Right renal cortex interstitium (tissue), 3 donors: ENCODE data around the gene TRAPPC2B. TPM values are rescaled to one million over a fixed set of nuclear protein-coding genes. Genes with fewer than 3 reads are reported as not detected.
"Not testable (repeated sequence)": the region's sequence is repeated elsewhere in the genome, so short reads cannot be mapped to it uniquely, and the experiment has no call there.

Experiments
- DNase-seq, 3 donors: peaks; one replicate each; pipeline ENCODE4 v3.0.0-alpha.2; 2013; ENCODE audit warnings: low read depth in 3 of 3, low spot score in 2 of 3
- polyA plus RNA-seq, 3 donors: library from polyadenylated mRNA; unstranded; fragments of 120-200 nt; gene quantifications; one replicate each; pipeline ENCODE4 v1.2.1, GENCODE V29; 2013; ENCODE audit not compliant: insufficient read length in 3 of 3

The TRAPPC2B gene
- polyA plus RNA-seq, 3 donors: 15.6 to 19.3 (median 19.3) TPM

DNA sequence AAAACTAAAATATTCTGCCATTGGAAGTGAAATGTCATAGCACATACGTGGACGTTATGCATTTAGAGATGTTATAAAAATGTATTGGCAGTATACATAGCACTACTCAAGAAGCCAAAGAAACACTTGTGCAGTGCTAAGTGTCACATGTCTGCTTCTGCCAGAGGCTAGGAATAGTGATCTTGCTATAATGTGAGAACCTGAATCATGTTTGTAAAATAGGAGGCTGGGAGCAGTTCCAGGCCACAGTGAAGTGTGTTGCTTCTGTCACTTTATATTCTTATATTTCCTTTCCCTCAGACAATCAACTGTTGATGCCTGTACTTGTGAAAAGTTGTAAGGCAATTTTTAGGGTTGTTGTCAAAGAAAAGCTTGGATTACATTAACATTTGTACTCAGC is 3.4 kb downstream of the TRAPPC2B start:
- no peak for DNase-seq

DNA sequence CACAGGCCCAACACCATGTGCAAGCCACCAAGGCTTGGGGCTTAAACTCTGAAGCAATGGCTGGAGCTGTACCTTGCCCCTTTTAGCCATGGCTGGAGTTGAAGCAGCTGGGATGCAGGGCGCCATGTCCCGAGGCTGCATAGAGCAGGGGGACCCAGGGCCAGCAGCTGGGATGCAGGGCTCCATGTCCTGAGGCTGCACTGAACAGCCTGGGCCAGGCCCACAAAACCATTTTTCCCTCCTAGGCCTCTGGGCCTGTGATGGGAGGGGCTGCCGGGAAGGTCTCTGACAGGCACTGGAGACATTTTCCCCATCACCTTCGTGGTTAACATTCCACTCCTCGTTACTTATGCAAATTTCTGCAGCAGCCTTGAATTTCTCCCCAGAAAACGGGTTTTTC is 10.8 kb downstream of the TRAPPC2B start:
- no peak for DNase-seq

DNA sequence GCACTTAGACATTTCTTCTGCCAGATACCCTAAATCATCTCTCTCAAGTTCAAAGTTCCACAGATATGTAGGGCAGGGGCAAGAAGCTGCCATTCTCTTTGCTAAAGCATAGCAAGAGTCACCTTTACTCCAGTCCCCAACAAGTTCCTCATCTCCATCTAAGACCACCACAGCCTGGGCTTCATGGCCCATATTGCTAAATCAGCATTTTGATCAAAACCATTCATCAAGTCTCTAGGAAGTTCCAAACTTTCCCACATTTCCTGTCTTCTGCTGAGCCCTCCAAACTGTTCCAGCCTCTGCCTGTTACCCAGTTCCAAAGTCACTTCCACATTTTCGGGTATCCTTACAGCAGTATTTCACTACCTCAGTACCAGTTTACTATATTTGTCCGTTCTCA is 11.3 kb downstream of the TRAPPC2B start:
- not testable (repeated sequence) for DNase-seq

DNA sequence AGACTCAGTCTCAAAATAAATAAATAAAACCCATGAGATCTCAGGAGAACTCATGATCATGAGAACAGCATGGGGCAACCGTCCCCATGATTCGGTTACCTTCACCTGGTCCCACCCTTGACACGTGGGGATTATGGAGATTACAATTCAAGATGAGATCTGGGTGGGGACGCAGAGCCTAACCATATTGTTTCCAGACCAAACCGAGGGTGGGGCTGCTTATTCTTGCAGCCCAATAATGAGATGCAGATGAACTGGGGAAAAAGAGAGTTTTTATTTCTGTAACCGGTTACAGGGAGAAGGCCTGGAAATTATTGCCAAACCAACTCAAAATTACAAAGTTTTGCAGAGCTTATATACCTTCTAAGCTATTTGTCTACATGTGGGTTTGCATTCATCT is 12.8 kb downstream of the TRAPPC2B start:
- DNase-seq: no peak

DNA sequence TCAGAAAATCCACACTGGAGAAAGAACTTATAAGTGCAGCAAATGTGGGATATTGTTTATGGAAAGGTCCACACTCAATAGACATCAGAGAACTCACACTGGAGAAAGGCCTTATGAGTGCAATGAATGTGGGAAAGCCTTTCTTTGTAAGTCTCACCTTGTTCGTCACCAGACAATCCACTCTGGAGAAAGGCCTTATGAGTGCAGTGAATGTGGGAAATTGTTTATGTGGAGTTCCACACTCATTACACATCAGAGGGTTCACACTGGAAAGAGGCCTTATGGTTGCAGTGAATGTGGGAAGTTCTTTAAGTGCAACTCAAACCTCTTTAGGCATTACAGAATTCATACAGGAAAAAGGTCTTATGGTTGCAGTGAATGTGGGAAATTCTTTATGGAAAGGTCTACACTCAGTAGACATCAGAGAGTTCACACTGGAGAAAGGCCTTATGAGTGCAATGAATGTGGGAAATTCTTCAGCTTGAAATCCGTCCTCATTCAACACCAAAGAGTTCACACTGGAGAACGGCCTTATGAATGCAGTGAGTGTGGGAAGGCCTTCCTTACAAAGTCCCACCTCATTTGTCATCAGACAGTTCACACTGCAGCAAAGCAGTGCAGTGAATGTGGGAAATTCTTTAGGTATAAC is 14.3 kb downstream of the TRAPPC2B start:
- no peak for DNase-seq

DNA sequence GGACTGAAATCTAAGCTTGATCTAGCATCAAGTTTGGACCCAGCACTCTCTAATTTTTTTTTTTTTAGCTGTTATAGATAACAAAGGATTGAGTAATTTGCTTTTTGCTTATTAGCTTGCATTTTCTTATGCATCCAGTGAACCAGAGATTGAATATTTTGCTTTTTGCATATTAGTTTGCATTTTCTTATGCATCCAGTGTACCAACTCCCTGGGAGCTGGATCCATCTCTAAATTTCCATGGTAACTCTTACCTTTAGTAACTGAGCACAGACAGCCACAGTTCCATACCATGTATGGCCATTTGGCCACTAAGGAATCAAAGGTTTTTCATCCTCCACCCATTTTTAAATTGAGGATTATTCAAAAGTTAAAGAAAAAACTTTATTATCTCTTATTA is 17.6 kb downstream of the TRAPPC2B start:
- no peak for DNase-seq

DNA sequence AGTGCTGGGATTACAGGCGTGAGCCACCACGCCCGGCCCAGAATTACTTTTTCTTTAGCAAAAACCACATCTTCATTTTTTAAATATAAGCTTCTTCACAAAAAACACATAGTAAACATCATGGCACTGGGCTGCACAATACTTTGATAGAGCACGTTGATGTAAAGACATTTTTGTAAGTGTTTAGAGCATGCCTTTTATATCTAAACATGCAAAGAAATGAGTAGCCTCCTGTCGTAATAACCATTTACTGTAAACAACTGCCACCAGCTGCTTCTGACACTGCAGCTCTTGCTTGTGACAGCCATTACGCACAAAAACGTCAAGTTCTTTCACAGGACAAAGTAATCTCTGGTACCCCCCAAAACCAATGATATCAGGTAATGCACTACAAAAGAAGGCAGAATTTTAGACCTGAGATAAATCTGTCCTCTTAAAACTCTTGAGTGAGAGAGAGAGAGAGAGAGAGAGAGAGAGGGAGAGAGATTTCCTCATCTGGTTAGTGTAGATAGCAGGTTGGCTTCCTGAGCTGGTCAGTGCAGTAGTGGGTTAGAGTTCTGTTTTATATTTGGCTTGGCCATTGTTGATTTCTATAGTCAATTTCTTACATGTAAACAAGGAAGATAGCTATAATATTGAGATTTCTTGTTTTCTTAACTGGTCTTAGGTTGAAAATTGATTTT is 19.6 kb downstream of the TRAPPC2B start:
- no peak for DNase-seq

DNA sequence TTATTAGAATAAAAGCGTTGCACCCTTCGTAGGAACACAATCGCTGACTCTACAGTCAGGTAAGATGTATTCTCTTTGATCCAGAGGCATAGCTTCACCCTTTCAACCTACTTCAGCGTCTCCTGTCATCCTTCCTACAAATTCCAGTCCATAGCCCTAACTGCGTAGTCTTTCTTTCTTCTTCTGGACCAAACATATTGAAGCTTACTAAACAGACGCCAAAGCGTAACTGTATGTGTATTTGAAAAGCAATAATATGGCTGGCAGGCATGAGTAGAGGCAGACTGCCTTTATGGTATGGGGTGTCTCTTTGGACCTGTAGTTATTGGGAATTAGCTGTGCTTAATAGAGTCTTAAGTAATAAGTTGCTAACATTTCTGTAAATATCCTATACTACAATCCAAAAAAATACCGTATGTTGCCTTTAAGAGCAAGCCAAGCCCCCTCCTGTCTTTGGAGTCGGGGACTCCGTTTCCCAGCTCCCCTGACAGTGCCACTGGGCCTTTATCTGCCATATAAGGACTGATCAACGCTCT is 25.9 kb downstream of the TRAPPC2B start:
- DNase-seq: no peak

DNA sequence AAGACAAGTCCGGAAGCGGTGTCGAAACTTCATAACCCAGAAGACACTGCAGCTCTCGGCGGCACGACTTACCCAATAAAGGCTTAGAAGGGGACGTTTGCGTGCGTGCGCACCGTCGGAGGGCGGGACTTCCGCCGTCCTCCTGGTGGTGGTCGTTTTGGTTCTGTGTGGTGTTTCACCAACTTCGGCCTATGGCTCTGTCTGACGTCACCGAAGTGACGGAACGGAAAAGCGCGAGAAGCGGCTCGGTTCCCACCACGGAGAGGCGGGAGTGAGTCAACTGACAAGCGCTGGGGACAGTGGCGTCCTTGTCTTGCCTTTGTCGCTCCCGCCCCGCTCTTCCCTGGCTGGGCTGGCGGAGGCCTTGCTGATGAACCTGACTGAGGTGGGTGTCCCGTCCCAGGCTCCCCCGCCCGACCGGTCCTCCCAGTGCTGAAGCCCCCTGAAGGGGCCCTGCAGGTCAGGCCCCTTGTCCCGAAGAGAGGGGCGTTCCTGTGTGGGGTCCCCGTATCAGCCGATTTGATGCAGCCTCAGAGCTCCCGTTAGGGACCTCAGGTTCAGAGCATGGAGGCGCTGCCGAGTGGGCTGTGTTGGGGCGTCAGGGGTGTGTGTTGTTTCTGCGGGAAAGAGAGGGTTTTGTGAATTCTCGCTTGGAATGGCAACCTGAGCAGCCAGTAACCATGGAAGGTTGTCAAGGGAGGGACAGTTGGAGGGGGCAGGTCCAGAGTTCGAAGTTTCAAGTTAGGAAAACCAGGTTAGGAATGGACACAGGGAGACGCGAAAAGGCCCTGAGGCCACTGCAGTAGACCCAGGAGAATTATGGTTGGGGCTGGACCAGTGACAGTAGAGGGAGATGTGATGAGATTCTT is 26.6 kb downstream of the TRAPPC2B start, which contains the start of gene ZNF548:
TSS of gene ZNF548 (plus strand) at position 125 of the 869 bp plus-strand sequence. CDS start at position 371, 246 bp downstream.
- DNase-seq: peak; percentile 96 to 97 (median 96)

DNA sequence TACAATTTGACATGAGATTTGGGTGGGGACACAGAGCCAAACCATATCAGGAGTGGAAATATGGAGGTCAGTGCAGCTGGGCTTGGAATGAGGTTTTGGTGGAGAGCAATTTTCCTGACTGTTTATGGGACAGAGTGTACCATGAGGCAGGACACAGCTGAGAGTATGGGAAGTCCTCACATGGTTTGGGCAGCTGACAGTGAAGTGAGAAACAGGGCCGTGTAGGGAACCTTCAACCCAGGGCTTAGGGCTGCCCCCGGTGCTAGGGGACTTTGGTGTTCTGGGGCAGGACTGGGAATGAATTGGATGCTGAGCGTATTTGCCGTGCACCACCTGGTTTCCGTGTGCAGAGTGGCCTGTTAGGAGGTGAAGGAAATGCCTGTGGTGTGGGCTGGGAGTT is 32.4 kb downstream of the TRAPPC2B start:
- no peak for DNase-seq

DNA sequence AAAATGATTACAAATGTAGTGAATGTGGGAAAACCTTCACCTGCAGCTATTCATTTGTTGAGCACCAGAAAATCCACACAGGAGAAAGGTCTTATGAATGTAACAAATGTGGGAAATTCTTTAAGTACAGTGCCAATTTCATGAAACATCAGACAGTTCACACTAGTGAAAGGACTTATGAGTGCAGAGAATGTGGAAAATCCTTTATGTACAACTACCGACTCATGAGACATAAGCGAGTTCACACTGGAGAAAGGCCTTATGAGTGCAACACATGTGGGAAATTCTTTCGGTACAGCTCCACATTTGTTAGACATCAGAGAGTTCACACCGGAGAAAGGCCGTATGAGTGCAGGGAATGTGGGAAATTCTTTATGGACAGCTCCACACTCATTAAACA is 35.5 kb downstream of the TRAPPC2B start:
- DNase-seq: no peak

DNA sequence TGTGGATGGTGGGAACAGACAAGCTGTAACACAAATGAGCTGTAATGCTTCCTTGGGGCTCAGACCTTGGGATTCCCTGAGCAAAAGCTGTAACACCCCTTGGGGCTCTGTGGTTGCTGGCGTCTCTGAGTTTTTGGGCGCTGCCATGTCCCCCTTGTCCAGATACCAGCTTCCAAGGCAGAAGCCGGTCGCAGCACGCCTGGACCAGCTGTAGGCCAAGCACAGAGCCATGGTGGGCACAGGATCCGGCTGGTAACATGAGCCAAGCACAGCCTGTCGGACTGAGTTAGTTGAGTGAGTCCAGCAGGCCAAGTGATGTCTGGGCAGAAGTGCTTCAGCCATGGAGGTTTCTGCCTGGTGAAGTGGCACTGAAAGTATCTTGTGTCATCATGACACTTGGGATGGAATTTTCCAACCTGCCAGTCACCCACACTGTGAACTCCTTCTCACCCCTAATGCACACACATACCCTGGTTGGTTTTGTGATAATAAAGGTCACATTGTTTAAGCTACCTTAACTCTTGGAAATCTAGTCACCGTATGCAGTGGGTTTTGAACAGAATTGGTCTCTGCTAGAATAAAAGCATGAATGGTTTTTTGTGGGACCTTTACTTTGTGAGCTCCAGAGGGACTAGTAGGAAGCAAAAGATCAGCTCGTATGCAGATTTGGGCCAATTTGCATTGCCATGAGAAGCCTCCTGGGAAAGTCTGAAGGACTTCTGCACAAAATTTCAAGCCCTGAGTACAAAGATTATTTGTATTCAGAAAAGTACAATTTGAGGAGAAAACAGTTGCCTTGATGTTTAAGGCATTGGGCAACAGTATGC is 40.6 kb downstream of the TRAPPC2B start:
- DNase-seq: no peak

DNA sequence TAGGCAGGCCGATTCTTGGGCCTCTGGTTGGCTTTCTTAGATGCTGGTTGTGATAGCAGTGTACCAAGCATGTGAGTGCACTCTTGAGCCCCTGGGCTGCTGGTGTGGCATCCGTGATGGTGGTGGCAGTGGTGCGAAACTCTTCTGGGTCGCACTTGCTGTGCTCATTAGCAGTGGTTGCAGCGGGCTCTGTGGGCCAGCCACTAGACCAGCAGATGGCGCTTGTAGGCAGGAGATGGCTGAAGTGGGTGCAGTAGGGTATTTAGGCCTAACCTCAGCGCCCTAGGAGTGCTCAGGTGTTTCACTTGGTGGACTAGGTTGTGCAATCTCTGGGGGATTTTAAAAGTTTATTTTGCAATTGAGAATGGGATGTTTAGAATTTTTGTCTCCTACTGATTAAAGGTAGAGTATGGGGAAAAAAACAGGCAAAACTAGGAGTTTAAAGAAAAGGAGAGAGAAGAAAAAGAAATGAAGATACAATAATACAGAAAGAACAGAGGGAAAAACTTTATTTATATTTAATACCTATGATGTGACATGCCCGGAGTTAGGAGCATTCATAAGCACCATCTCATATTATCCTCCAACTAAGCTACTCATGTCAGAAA is 43.3 kb downstream of the TRAPPC2B start:
- DNase-seq: peak in 1 of 3 donors; percentile 29

DNA sequence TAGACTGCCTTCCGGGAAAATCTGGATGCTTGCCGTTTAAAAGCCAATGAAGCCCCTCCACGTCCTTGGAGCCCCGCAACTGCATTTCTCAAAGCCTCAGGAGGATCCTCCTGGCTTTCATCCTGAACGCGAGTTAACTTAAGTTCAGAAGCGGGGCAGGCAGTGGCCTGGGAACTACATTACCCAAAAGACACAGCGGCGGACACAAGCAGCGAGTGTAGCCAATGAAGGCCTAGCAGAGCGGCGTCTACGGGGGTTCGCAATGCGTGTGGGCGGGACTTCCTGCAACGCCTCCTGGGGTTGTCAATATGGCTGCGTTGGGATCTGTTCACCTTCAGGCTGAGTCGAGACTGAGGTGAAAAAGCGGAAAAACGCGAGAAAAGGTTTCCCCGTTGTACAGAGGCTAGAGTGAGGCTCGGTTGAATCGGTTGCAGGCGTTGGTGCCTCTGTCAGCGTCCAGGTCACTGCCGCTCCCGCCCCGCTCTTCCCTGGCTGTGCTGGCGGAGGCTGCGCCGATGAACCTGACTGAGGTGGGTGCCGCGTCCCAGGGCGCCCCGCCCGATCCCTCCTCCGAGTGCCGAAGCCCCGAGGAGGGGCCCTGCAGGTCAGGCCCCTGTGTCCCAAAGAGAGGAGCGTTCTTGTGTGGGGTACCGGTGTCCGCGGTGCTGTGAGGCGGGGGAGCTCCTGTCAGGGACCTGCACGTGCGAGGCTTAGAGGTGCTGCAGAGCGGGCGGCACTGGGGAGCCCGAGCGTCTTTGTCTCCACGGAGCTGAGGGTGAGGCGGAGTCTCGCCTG is 47.7 kb downstream of the TRAPPC2B start, which contains the start of gene ZNF17:
TSS of gene ZNF17 (plus strand) at position 285 of the 795 bp plus-strand sequence. CDS start 2,455 bp downstream, outside the sequence.
- DNase-seq: peak; percentile 78 to 86 (median 78)

Other genes with a start within 250 kb of the TRAPPC2B start
- not detected for gene USP29, start 243.6 kb upstream of the TRAPPC2B start, polyA plus RNA-seq
- under 1 TPM in 1 of 3 donors, not detected in 2; 0.04 TPM for gene ZIM3, start 218.3 kb upstream of the TRAPPC2B start, polyA plus RNA-seq
- not detected for gene DUXA, start 196.1 kb upstream of the TRAPPC2B start, polyA plus RNA-seq
- 10 to 100 TPM; 20.1 to 20.7 (median 20.3) TPM for gene ZNF264, start 172.1 kb upstream of the TRAPPC2B start, polyA plus RNA-seq
- 1 to 10 TPM; 2.2 to 4.4 (median 2.5) TPM for gene AURKC, start 132.5 kb upstream of the TRAPPC2B start, polyA plus RNA-seq
- 1 to 10 TPM; 5.2 to 6.2 (median 5.4) TPM for gene ZNF805, start 122.9 kb upstream of the TRAPPC2B start, polyA plus RNA-seq
- gene ZNF460, start 83.1 kb upstream of the TRAPPC2B start, polyA plus RNA-seq: 1 to 10 TPM; 2.2 to 2.6 (median 2.3) TPM
- 1 to 10 TPM; 9.0 to 9.2 (median 9.1) TPM for gene ZNF543, start 43.1 kb upstream of the TRAPPC2B start, polyA plus RNA-seq
- gene ZNF304, start 12.3 kb upstream of the TRAPPC2B start, polyA plus RNA-seq: 10 to 100 TPM; 18.2 to 20.1 (median 19.2) TPM
- gene ZNF547, start within 50 bp of the TRAPPC2B start, polyA plus RNA-seq: 1 to 10 TPM; 6.2 to 6.9 (median 6.8) TPM
- gene ZNF548, start 26.3 kb downstream of the TRAPPC2B start, polyA plus RNA-seq: 10 to 100 TPM; 18.7 to 24.2 (median 19.2) TPM
- 10 to 100 TPM; 11.9 to 13.2 (median 12.0) TPM for gene ZNF17, start 47.6 kb downstream of the TRAPPC2B start, polyA plus RNA-seq
- gene ZNF749, start 71.8 kb downstream of the TRAPPC2B start, polyA plus RNA-seq: 10 to 100 TPM; 13.9 to 14.5 (median 14.0) TPM
- 1 to 10 TPM; 2.1 to 3.0 (median 2.4) TPM for gene VN1R1, start 93.6 kb downstream of the TRAPPC2B start, polyA plus RNA-seq
- gene ZNF772, start 114.0 kb downstream of the TRAPPC2B start, polyA plus RNA-seq: 10 to 100 TPM; 20.6 to 23.9 (median 21.3) TPM
- gene ZNF419, start 124.2 kb downstream of the TRAPPC2B start, polyA plus RNA-seq: 10 to 100 TPM; 19.1 to 27.7 (median 19.6) TPM
- gene ZNF773, start 136.4 kb downstream of the TRAPPC2B start, polyA plus RNA-seq: 10 to 100 TPM; 12.3 to 16.4 (median 14.0) TPM
- 10 to 100 TPM; 13.3 to 14.8 (median 13.3) TPM for gene ZNF549, start 163.8 kb downstream of the TRAPPC2B start, polyA plus RNA-seq
- 10 to 100 TPM; 21.6 to 25.6 (median 23.6) TPM for gene ZNF550, start 196.3 kb downstream of the TRAPPC2B start, polyA plus RNA-seq
- 10 to 100 TPM; 10.5 to 11.1 (median 10.6) TPM for gene ZNF416, start 215.4 kb downstream of the TRAPPC2B start, polyA plus RNA-seq
- 10 to 100 TPM; 18.3 to 22.9 (median 21.1) TPM for gene ZIK1, start 220.6 kb downstream of the TRAPPC2B start, polyA plus RNA-seq
- 1 to 10 TPM; 3.9 to 4.9 (median 4.9) TPM for gene ZNF530, start 236.3 kb downstream of the TRAPPC2B start, polyA plus RNA-seq